Activated naive CD8-positive, alpha-beta T cell treated with anti-CD3 and anti-CD28 coated beads, Interleukin-2, amount 10 ng/mL, durations not matched to agents 7 days and 5 days (primary cell): Measurements from ENCODE around the gene EFCAB8. TPM values are rescaled to one million over a fixed set of nuclear protein-coding genes. Genes with fewer than 3 reads are reported as not detected.
A peak's percentile ranks its signal among the peaks of the same experiment; 100 is the strongest.

ENCODE experiments used
- ATAC-seq: fragments of 150-1000 bp; cut with Tn5 transposase; one replicate; pipeline ENCODE4 v1.10.0; 2021; ENCODE audit warnings: low read depth, moderate library complexity
- POLR2A ChIA-PET: fragments of 350-600 bp; sonication (Branson Sonifier 250); formaldehyde crosslinking; loops from one replicate; lab custom pipeline; 2021; ENCODE audit warnings: antibody characterized with exemption; lab: Charles Lee
- DNase-seq: peaks from one replicate; pipeline ENCODE4 v3.0.0; 2021
- H3K27ac Mint-ChIP-seq: one replicate; pipeline ENCODE4 v1.8.0; 2022; ENCODE audit warnings: mild to moderate bottlenecking, mixed read lengths
- H3K27me3 Mint-ChIP-seq: one replicate; pipeline ENCODE4 v1.8.0; 2022; ENCODE audit warnings: mild to moderate bottlenecking, moderate library complexity, mixed read lengths
- H3K36me3 Mint-ChIP-seq: one replicate; pipeline ENCODE4 v1.8.0; 2021; ENCODE audit warnings: mild to moderate bottlenecking, mixed read lengths
- H3K4me1 Mint-ChIP-seq: one replicate; pipeline ENCODE4 v1.8.0; 2021; ENCODE audit warnings: mixed read lengths
- H3K4me3 Mint-ChIP-seq: one replicate; pipeline ENCODE4 v1.8.0; 2022; ENCODE audit warnings: mild to moderate bottlenecking, moderate library complexity, mixed read lengths
- H3K9me3 Mint-ChIP-seq: one replicate; pipeline ENCODE4 v1.8.0; 2021; ENCODE audit warnings: mixed read lengths
- total RNA-seq, 2 experiments: library from RNA; stranded (reverse); gene quantifications; one replicate each; pipeline ENCODE4 v1.2.3, GENCODE V29; 2021

EFCAB8 gene
- total RNA-seq, 2 experiments from 2014 or later = 0.47 to 0.77 TPM

GRCh38 chr20:32829311-32830005 is 29.3 kb upstream of the EFCAB8 start:
- Mint-ChIP-seq H3K9me3 (no peaks in the 10 kb centered on the region), H3K27ac (no peak overlapping the region), H3K4me3 (no peak overlapping the region), H3K4me1 (peaks cover 35% of the 10 kb centered on the region), H3K27me3 (no peaks in the 10 kb centered on the region), H3K36me3 (peaks cover 42% of the 10 kb centered on the region)
- POLR2A ChIA-PET = interaction anchor here (1.5 kb wide), 1 partner anchor 9 kb away, joined by 6 read pairs; no protein-coding TSS in a partner anchor
- ATAC-seq (no peak), DNase-seq (no peak)

DNA sequence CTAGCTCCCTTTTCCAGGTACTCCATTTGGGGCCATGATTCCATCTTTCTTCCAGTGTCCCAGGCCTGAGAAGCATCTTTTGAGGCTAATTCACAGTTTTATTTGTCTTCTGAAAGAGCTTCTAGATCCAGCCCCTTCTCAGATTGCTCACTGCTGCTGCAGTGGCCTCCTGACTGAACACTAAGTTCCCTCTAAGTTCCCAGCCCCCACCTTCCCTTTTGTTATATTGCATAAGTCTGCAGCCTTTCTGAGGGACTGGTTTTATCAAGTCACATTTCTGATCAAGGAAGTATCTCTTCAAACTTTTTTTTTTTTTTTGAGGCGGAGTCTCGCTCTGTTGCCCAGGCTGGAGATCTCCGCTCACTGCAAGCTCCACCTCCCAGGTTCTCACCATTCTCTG is 28.3 kb upstream of the EFCAB8 start:
- H3K9me3 Mint-ChIP-seq = no peaks in the 10 kb centered on the region
- H3K4me3 Mint-ChIP-seq = no peak overlapping the region
- H3K36me3 Mint-ChIP-seq = peaks cover 39% of the 10 kb centered on the region
- DNase-seq (no peak), ATAC-seq (no peak)
- POLR2A ChIA-PET = interaction anchor here (0.5 to 1.5 kb wide), 4 partner anchors 10 to 1424 kb away, joined by 3 to 6 read pairs (median 4); no protein-coding TSS in a partner anchor
- no peaks in the 10 kb centered on the region for H3K27me3 Mint-ChIP-seq
- no peak overlapping the region for H3K27ac Mint-ChIP-seq
- H3K4me1 Mint-ChIP-seq = peaks cover 33% of the 10 kb centered on the region

GRCh38 chr20:32831982-32832381 is 26.7 kb upstream of the EFCAB8 start:
- Mint-ChIP-seq H3K9me3 (no peaks in the 10 kb centered on the region), H3K4me1 (peaks cover 34% of the 10 kb centered on the region), H3K27ac (no peak overlapping the region), H3K36me3 (peaks cover 37% of the 10 kb centered on the region), H3K27me3 (no peaks in the 10 kb centered on the region), H3K4me3 (peak overlapping the region; percentile 75)
- POLR2A ChIA-PET = interaction anchor here (0.6 to 2.1 kb wide), 4 partner anchors 12 to 232 kb away, joined by 3 to 10 read pairs (median 4); partner anchors contain the start of gene MAPRE1
- no peak for ATAC-seq
- no peak for DNase-seq

GRCh38 chr20:32832664-32833063 is 26.1 kb upstream of the EFCAB8 start:
- DNase-seq (peak; percentile 54), ATAC-seq (peak; percentile 54)
- Mint-ChIP-seq H3K27ac (peak overlapping the region; percentile 51), H3K4me3 (peak overlapping the region; percentile 75), H3K9me3 (no peaks in the 10 kb centered on the region), H3K36me3 (peaks cover 40% of the 10 kb centered on the region), H3K4me1 (peaks cover 38% of the 10 kb centered on the region), H3K27me3 (no peaks in the 10 kb centered on the region)
- POLR2A ChIA-PET = interaction anchor here (0.6 to 2.1 kb wide), 9 partner anchors 11 to 1279 kb away, joined by 3 to 11 read pairs (median 5); partner anchors contain the start of genes EIF2S2 and MAPRE1

DNA sequence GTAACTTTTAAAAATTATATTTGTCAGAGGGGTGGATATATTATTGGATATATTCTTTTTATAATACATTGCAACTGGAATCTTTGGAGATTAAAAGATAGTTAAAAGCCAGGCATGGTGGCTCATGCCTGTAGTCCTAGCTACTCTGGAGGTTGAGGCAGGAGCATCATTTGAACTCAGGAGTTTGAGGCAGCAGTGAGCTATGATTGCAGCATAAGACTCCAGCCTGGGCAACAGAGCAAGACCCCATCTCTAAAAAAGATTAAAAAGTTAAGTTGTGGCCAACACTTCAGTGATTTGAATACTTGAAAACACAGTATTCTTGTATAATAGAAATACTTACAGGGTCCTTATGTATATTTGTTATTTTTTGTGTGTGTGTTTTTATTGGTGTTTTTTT is 23.8 kb upstream of the EFCAB8 start:
- Mint-ChIP-seq H3K27me3 (no peaks in the 10 kb centered on the region), H3K4me1 (peaks cover 30% of the 10 kb centered on the region), H3K27ac (no peak overlapping the region), H3K36me3 (peaks cover 38% of the 10 kb centered on the region), H3K4me3 (no peak overlapping the region), H3K9me3 (no peaks in the 10 kb centered on the region)
- ATAC-seq (no peak), DNase-seq (no peak)
- POLR2A ChIA-PET = no interaction called here

GRCh38 chr20:32837157-32837556 is 21.6 kb upstream of the EFCAB8 start:
- POLR2A ChIA-PET = no interaction called here
- Mint-ChIP-seq H3K27ac (no peak overlapping the region), H3K27me3 (no peaks in the 10 kb centered on the region), H3K4me1 (peaks cover 36% of the 10 kb centered on the region), H3K9me3 (no peaks in the 10 kb centered on the region), H3K4me3 (no peak overlapping the region), H3K36me3 (peaks cover 36% of the 10 kb centered on the region)
- DNase-seq (no peak), ATAC-seq (peak; percentile 35)

DNA sequence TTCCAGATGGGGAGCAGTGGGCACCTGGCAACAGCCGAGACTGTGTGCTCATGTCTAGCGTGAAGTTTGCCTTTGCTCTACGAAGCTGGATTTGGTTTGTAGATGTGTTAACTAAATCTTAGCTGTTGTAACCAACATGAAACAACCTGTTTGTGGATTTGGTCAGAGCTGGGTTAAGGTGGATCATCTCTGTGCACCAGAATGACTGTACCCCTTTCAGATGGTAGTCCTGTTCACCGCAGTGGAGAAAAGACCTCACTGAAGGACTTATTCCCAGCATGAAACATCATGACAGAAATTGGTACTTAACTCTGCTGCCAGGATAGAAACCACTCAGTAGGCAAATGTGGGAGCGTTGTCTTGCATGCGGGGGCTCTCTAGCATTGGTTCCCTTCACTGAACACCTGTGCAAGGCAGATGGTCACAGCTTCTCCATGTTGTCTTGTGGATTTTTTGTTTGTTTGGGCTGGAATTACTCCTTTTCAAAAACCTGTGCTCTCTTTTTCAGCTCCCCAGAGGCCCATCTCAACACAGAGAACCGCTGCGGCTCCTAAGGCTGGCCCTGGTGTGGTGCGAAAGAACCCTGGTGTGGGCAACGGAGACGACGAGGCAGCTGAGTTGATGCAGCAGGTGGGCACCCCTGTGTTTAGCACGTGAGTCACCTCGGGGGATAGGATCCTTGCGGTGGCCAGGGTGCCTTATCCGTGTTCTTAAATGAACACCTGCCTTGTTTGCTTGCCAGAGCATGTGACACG is 19.3 kb upstream of the EFCAB8 start:
- H3K36me3 Mint-ChIP-seq = peaks cover 38% of the 10 kb centered on the region
- ATAC-seq = no peak

GRCh38 chr20:32839982-32840285 is 18.8 kb upstream of the EFCAB8 start:
- Mint-ChIP-seq H3K9me3 (no peaks in the 10 kb centered on the region), H3K4me3 (no peak overlapping the region), H3K27me3 (no peaks in the 10 kb centered on the region), H3K4me1 (peaks cover 32% of the 10 kb centered on the region), H3K27ac (peak overlapping the region; percentile 40), H3K36me3 (peaks cover 41% of the 10 kb centered on the region)
- no peak for DNase-seq
- no peak for ATAC-seq
- POLR2A ChIA-PET = no interaction called here

More for the DNA sequence above, 19.3 kb upstream of the EFCAB8 start:
- no peaks in the 10 kb centered on the region for H3K9me3 Mint-ChIP-seq
- H3K4me3 Mint-ChIP-seq = no peak overlapping the region
- H3K27ac Mint-ChIP-seq = peak overlapping the region; percentile 40
- peaks cover 30% of the 10 kb centered on the region for H3K4me1 Mint-ChIP-seq
- POLR2A ChIA-PET = no interaction called here
- no peak for DNase-seq
- no peaks in the 10 kb centered on the region for H3K27me3 Mint-ChIP-seq

- peak overlapping the region; percentile 83 for H3K27ac Mint-ChIP-seq
- peaks cover 30% of the 10 kb centered on the region for H3K4me1 Mint-ChIP-seq
- peaks cover 39% of the 10 kb centered on the region for H3K36me3 Mint-ChIP-seq
- H3K9me3 Mint-ChIP-seq = no peaks in the 10 kb centered on the region
- POLR2A ChIA-PET = no interaction called here
- DNase-seq (no peak), ATAC-seq (peak; percentile 64)
- H3K4me3 Mint-ChIP-seq = peak overlapping the region; percentile 60
- no peaks in the 10 kb centered on the region for H3K27me3 Mint-ChIP-seq
Measured at GRCh38 chr20:32841174-32841573, 17.5 kb upstream of the EFCAB8 start.

GRCh38 chr20:32841632-32842031 is 17.1 kb upstream of the EFCAB8 start:
- Mint-ChIP-seq H3K36me3 (peaks cover 37% of the 10 kb centered on the region), H3K4me3 (peak overlapping the region; percentile 48)
- POLR2A ChIA-PET = no interaction called here

GRCh38 chr20:32842688-32843524 is 15.8 kb upstream of the EFCAB8 start:
- no peak for DNase-seq
- Mint-ChIP-seq H3K4me1 (peaks cover 24% of the 10 kb centered on the region), H3K27ac (peak overlapping the region; percentile 62), H3K27me3 (no peaks in the 10 kb centered on the region), H3K36me3 (peaks cover 44% of the 10 kb centered on the region), H3K4me3 (no peak overlapping the region), H3K9me3 (no peaks in the 10 kb centered on the region)
- ATAC-seq = no peak
- POLR2A ChIA-PET = interaction anchor here (0.7 kb wide), 1 partner anchor 148 kb away, joined by 3 read pairs; no protein-coding TSS in a partner anchor

More at GRCh38 chr20:32841632-32842031, 17.1 kb upstream of the EFCAB8 start:
- H3K27ac Mint-ChIP-seq = peak overlapping the region; percentile 84
- peaks cover 29% of the 10 kb centered on the region for H3K4me1 Mint-ChIP-seq
- no peak for DNase-seq
- no peak for ATAC-seq
- H3K9me3 Mint-ChIP-seq = no peaks in the 10 kb centered on the region
- H3K27me3 Mint-ChIP-seq = no peaks in the 10 kb centered on the region

- ATAC-seq (no peak), DNase-seq (no peak)
- Mint-ChIP-seq H3K4me3 (no peak overlapping the region), H3K9me3 (no peaks in the 10 kb centered on the region), H3K36me3 (peaks cover 43% of the 10 kb centered on the region), H3K4me1 (peaks cover 20% of the 10 kb centered on the region), H3K27ac (no peak overlapping the region), H3K27me3 (no peaks in the 10 kb centered on the region)
- POLR2A ChIA-PET = no interaction called here
Measured at GRCh38 chr20:32845786-32846185, 12.9 kb upstream of the EFCAB8 start.

GRCh38 chr20:32846852-32847251 is 11.9 kb upstream of the EFCAB8 start:
- Mint-ChIP-seq H3K27ac (no peak overlapping the region), H3K4me3 (no peak overlapping the region), H3K36me3 (peaks cover 40% of the 10 kb centered on the region), H3K9me3 (no peaks in the 10 kb centered on the region), H3K27me3 (no peaks in the 10 kb centered on the region), H3K4me1 (peaks cover 11% of the 10 kb centered on the region)
- ATAC-seq = no peak
- POLR2A ChIA-PET = no interaction called here
- DNase-seq = no peak
